ENCODE data around the gene GALNTL6. TPM values are rescaled to one million over a fixed set of nuclear protein-coding genes. Genes with fewer than 3 reads are reported as not detected.

GALNTL6 gene
- total RNA-seq, 4 donors from 2014 or later: 0.67 to 0.70 TPM; not detected in 2

DNA sequence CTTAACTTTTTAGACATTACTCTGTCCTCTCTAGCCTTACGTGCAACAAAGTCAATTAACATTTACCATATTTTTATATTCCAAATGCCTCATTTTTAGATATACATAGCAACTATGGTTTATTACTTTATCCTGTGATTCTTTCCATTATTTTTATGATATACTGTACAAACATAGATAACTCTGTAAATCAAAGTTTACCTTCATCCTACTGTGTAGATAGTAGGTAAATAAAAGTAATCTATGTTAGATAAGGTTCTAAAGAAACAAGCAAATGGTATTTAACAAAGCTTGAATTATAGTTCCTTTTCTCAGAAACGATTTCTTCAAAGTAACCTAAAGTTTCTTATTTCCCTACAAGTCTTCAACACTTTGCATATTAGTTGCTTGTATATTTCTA is 350.0 kb downstream of the GALNTL6 start:
- no peak overlapping the region for H3K27ac ChIP-seq
- no peaks in the 10 kb centered on the region for H3K36me3 ChIP-seq
- H3K4me3 ChIP-seq: no peak overlapping the region
- no peaks in the 10 kb centered on the region for H3K27me3 ChIP-seq
- no peak for TF ChIP-seq POLR2A (IDR thresholded peaks at IDR 0.05)
- TF ChIP-seq, protein P1, sequence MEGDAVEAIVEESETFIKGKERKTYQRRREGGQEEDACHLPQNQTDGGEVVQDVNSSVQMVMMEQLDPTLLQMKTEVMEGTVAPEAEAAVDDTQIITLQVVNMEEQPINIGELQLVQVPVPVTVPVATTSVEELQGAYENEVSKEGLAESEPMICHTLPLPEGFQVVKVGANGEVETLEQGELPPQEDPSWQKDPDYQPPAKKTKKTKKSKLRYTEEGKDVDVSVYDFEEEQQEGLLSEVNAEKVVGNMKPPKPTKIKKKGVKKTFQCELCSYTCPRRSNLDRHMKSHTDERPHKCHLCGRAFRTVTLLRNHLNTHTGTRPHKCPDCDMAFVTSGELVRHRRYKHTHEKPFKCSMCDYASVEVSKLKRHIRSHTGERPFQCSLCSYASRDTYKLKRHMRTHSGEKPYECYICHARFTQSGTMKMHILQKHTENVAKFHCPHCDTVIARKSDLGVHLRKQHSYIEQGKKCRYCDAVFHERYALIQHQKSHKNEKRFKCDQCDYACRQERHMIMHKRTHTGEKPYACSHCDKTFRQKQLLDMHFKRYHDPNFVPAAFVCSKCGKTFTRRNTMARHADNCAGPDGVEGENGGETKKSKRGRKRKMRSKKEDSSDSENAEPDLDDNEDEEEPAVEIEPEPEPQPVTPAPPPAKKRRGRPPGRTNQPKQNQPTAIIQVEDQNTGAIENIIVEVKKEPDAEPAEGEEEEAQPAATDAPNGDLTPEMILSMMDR (IDR thresholded peaks at IDR 0.05): no peak
- H3K9me3 ChIP-seq: no peaks in the 10 kb centered on the region
- H3K4me1 ChIP-seq: no peaks in the 10 kb centered on the region
- no peak for DNase-seq

DNA sequence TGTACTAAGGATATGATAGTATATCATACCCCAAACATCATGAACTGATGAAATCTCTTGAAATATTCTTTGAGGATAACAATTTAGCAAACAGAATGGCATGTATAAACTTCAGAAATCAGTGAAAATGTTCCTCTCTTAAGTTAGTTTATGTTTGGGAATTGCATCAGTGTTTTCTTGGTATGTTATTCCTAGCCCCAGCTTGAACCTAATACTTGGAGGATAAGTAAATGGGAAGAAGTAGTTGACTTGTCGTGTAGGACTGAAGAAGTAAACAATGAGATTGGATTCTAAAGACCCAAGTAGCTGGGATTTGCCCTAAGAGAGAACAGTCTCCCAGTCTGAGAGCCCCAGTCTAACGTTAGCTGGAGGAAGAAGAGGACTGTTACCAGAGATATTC is 355.7 kb downstream of the GALNTL6 start:
- TF ChIP-seq, protein P1 (IDR thresholded peaks at IDR 0.05): no peak
- TF ChIP-seq POLR2A (IDR thresholded peaks at IDR 0.05): no peak
- no peak for DNase-seq
- no peak overlapping the region for H3K27ac ChIP-seq
- no peak overlapping the region for H3K4me3 ChIP-seq
- no peaks in the 10 kb centered on the region for H3K36me3 ChIP-seq
- no peaks in the 10 kb centered on the region for H3K27me3 ChIP-seq
- H3K9me3 ChIP-seq: no peaks in the 10 kb centered on the region
- no peaks in the 10 kb centered on the region for H3K4me1 ChIP-seq

DNA sequence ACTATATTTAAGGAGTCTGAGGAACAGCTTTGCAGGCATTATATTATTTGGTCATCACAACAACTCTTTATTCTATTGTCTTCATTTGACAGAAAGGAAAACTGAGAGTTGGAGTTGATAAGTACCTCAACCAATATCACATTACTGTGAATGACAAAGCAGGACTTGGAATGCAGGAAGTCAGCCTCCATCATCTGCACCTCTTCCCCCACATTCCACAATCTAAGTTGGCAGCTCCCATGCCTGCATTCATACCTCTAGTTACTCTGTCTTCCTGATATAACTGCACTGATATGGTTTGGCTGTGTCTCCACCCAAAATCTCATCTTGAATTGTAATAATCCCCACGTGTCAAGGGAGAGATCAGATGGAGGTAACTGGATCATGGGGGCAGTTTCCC is 356.7 kb downstream of the GALNTL6 start:
- DNase-seq: no peak
- Histone ChIP-seq H3K9me3 (no peaks in the 10 kb centered on the region), H3K27me3 (no peaks in the 10 kb centered on the region)

DNA sequence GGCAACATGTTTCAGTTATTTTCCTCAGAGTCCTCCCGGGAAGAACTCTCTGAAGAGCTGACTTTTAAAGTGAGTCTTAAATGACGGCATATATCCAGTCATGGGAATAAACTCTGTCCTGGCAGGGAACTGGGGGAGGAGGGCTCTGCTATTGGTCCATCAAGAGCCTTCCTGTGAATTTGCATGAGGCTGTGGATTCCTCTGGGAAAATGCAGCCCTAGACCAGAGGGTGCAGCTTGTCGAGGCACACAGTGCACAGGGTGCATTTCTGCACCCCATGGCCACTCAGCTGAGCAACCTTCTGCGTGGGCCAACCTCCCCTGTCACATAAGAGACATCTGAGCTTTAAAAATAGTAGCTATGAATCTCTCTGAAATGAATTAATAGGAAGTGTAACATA is 360.0 kb downstream of the GALNTL6 start:
- no peak for DNase-seq
- no peaks in the 10 kb centered on the region for H3K9me3 ChIP-seq
- no peak overlapping the region for H3K4me3 ChIP-seq
- H3K27me3 ChIP-seq: no peaks in the 10 kb centered on the region
- no peaks in the 10 kb centered on the region for H3K36me3 ChIP-seq
- H3K27ac ChIP-seq: no peak overlapping the region
- no peak for TF ChIP-seq POLR2A (IDR thresholded peaks at IDR 0.05)
- H3K4me1 ChIP-seq: no peaks in the 10 kb centered on the region

More for the DNA sequence above, 356.7 kb downstream of the GALNTL6 start:
- no peak for TF ChIP-seq POLR2A (IDR thresholded peaks at IDR 0.05)
- TF ChIP-seq, protein P1 (IDR thresholded peaks at IDR 0.05): no peak
- H3K4me1 ChIP-seq: no peaks in the 10 kb centered on the region
- no peak overlapping the region for H3K4me3 ChIP-seq
- no peaks in the 10 kb centered on the region for H3K36me3 ChIP-seq
- no peak overlapping the region for H3K27ac ChIP-seq

DNA sequence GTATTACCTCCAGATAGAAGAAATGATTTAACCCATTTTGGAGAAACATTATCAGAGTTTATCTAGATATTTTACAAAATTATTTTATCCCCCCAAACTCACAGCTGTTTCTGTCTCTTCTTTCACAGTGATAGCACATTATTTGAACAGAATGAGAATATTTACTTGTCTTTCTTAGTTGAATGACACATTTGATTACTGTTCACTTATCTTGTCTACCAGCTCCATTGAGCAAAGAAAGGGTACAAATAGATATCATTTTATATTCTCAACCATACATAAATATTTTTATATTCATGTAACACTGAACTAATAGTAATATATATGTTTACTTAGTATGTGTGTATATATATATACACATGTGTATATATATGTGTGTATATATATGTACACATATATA is 364.2 kb downstream of the GALNTL6 start:
- H3K27me3 ChIP-seq: no peaks in the 10 kb centered on the region
- no peak overlapping the region for H3K4me3 ChIP-seq
- no peaks in the 10 kb centered on the region for H3K9me3 ChIP-seq
- H3K4me1 ChIP-seq: no peaks in the 10 kb centered on the region
- H3K27ac ChIP-seq: no peak overlapping the region
- DNase-seq: no peak
- no peaks in the 10 kb centered on the region for H3K36me3 ChIP-seq
- no peak for TF ChIP-seq POLR2A (IDR thresholded peaks at IDR 0.05)

DNA sequence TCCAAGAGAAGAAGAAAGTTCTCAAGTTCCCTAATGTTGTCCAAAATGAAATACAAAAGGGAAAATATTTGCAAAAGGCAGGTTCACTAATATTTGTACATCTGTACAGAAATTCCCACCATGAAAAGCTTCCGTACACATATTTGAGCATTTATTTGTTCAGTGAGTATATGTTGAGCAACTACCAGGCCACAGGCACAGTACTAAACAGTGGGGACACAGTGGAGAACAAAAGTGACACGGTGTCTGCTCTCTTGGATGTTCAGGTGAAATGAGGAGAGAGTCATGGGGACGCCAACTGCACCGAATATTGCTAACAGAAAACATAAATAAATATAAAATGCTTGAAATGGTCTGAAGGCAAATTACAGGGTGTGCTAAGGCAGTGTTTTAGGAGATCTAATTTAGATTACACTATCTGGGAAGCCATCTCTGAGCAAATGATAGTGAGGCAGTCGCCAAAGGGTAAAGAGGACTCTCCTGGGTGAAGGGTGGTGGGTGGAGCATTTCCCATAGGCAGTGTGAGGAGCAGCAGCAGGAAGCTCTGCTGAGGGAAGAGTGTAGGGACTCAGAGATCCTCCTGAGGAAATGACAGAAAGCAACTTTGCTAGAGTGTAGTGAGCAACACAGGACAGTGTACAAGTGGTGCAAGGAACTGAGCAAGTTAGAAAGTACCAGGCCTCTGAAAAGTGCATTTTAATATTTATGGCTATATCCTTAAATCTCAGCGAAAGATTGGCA is 375.2 kb downstream of the GALNTL6 start:
- TF ChIP-seq, protein P1 (IDR thresholded peaks at IDR 0.05): no peak
- no peak for TF ChIP-seq POLR2A (IDR thresholded peaks at IDR 0.05)
- H3K4me3 ChIP-seq: no peak overlapping the region
- no peaks in the 10 kb centered on the region for H3K36me3 ChIP-seq
- no peaks in the 10 kb centered on the region for H3K4me1 ChIP-seq
- H3K27ac ChIP-seq: no peak overlapping the region
- no peaks in the 10 kb centered on the region for H3K27me3 ChIP-seq
- no peaks in the 10 kb centered on the region for H3K9me3 ChIP-seq
- no peak for DNase-seq

All from Peyer's patch (tissue), 4 donors.